Retinal pigment epithelial cell (primary cell): ENCODE measurements around the gene MEA1.
"Not testable (repeated sequence)": the region's sequence is repeated elsewhere in the genome, so short reads cannot be mapped to it uniquely, and the experiment has no call there.

Experiments used
- DNase-seq: peaks from one replicate; pipeline ENCODE4 v3.0.0-alpha.2; 2010; ENCODE audit warnings: low read depth
- H3K4me3 ChIP-seq: 2 replicates; pipeline ENCODE4 v1.5.1; 2011; ENCODE audit warnings: mild to moderate bottlenecking, low read length, control low read depth, moderate library complexity
- CTCF ChIP-seq: conservative IDR thresholded peaks from 2 replicates; pipeline ENCODE4 v1.5.1; 2011; ENCODE audit warnings: low read depth, low read length, control low read depth, inconsistent platforms

The MEA1 gene

GRCh38 chr6:43050981-43051380 lies 37.2 kb upstream of the MEA1 start:
- no peak for TF ChIP-seq CTCF
- no peak overlapping the region for H3K4me3 ChIP-seq
- DNase-seq, result no peak

GRCh38 chr6:43047998-43048397 lies 34.3 kb upstream of the MEA1 start:
- no peak for TF ChIP-seq CTCF
- no peak for DNase-seq

GRCh38 chr6:43045371-43045930 lies 31.7 kb upstream of the MEA1 start:
- no peak for TF ChIP-seq CTCF
- DNase-seq, result no peak
- H3K4me3 ChIP-seq, result no peak overlapping the region

More at GRCh38 chr6:43047998-43048397, 34.3 kb upstream of the MEA1 start:
- no peak overlapping the region for H3K4me3 ChIP-seq

- H3K4me3 ChIP-seq, result no peak overlapping the region
- no peak for DNase-seq
- TF ChIP-seq CTCF, result no peak
Measured at GRCh38 chr6:43043310-43043709, 29.6 kb upstream of the MEA1 start.

- H3K4me3 ChIP-seq, result not testable (repeated sequence)
Measured at GRCh38 chr6:43041475-43041874, 27.7 kb upstream of the MEA1 start.

GRCh38 chr6:43040542-43041257 lies 27.0 kb upstream of the MEA1 start:
- no peak overlapping the region for H3K4me3 ChIP-seq
- DNase-seq, result no peak
- no peak for TF ChIP-seq CTCF

More at GRCh38 chr6:43041475-43041874, 27.7 kb upstream of the MEA1 start:
- DNase-seq, result not testable (repeated sequence)

GRCh38 chr6:43038727-43039126 lies 25.0 kb upstream of the MEA1 start:
- DNase-seq, result no peak
- TF ChIP-seq CTCF, result no peak
- no peak overlapping the region for H3K4me3 ChIP-seq
